HG03520 (cell line): ENCODE results near the gene PREP.
"Not testable (repeated sequence)": the region's sequence is repeated elsewhere in the genome, so short reads cannot be mapped to it uniquely, and the experiment has no call there.

Experiments used
- ATAC-seq: cut with Tn5 transposase; IDR thresholded peaks from one replicate; pipeline ENCODE4 v1.9.1; 2021; ENCODE audit warnings: mild to moderate bottlenecking, moderate library complexity; ENCODE audit not compliant: unreplicated experiment

PREP gene

GRCh38 chr6:105274678-105275077 is 128.2 kb downstream of the PREP start:
- no peak for ATAC-seq

- no peak for ATAC-seq
These were observed 129.3 kb downstream of the PREP start for GRCh38 chr6:105273589-105273988.

GRCh38 chr6:105272786-105273185 is 130.1 kb downstream of the PREP start:
- no peak for ATAC-seq

DNA sequence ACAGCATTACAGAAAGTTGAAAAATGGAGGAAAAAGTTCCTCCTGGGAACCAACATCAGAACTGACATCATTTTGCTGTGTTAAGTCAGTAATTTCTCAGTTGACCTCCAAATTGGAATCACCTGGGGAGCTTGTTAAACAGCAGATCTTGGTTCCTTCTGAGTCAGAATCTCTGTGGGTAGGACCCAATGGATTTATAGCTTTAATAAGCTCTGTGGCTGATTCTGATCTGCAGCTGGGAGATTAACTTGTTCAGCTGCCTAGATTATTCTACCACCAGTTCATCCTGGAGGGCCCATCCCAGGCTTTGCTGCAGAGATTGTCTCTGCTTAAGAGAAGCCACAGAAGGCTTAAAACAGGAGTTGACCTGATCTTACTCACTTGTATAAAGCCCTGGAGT is 132.4 kb downstream of the PREP start:
- ATAC-seq, result no peak

GRCh38 chr6:105269390-105269789 is 133.5 kb downstream of the PREP start:
- ATAC-seq, result no peak

DNA sequence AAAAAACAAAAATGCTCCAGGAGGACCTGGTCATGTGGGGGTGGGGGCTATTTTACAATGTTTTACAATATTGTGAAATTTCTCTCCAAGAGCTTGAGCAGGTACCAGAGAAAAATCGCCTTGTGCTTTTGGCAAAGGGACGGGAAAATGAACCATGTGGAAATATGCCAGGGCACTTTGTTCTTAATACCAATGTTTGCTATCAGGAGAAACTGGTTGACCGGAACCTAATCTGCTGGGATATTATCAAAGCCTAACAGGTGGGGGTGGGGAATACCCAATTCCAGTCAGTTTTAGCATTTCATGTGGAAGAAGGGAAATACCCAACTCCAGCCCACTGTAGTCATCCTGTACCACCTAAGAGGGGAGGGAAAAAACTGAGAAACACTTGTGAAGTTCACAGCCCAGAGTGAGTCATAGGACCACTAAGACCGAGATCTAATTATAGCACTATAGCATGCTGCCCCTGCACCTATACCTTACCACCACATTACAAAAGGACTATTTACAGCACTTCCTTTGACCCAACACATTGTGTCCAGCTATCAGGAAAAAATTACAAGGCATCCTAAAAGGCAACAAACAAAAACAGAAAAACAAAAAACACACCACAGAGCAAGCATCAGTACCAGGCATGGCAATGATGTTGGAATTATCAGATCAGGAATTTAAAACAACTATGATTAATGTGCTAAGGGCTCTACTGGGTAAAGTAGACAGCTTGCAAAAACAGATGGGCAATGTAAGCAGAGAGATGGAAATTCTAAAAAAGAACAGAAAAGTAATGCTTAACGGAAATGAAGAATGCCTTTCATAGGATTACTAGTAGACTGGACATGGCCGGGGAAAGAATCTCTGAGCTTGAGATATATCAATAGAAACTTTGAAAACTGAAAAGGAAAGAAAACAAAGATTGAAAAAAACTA is 138.9 kb downstream of the PREP start:
- ATAC-seq, result no peak

GRCh38 chr6:105259913-105260889 is 142.7 kb downstream of the PREP start:
- ATAC-seq, result no peak

GRCh38 chr6:105258816-105259215 is 144.1 kb downstream of the PREP start:
- ATAC-seq, result no peak

GRCh38 chr6:105257340-105257739 is 145.5 kb downstream of the PREP start:
- ATAC-seq, result no peak

GRCh38 chr6:105256619-105257018 is 146.3 kb downstream of the PREP start:
- no peak for ATAC-seq

DNA sequence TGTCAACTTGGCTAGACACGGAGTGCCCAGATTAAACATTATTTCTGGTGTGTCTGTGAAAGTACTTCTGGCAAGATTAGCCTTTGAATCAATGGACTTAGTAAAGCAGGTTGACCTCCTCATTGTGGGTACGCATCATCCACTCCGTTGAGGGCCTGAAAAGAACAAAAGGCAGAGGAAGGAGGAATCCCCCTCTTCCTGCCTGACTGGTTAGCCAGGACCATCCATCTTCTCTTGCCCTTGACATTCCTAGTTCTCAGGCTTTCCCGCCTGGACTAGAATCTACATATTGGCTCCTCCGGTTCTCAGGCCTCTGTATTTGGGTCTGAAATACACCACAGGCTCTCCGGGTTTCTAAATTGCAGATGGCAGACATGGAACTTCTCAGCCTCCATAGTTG is 149.1 kb downstream of the PREP start:
- no peak for ATAC-seq

- no peak for ATAC-seq
These were observed 151.2 kb downstream of the PREP start for GRCh38 chr6:105251689-105252088.

- no peak for ATAC-seq
These were observed 152.3 kb downstream of the PREP start for GRCh38 chr6:105250533-105250932.

GRCh38 chr6:105243487-105243886 is 159.4 kb downstream of the PREP start:
- ATAC-seq, result no peak

DNA sequence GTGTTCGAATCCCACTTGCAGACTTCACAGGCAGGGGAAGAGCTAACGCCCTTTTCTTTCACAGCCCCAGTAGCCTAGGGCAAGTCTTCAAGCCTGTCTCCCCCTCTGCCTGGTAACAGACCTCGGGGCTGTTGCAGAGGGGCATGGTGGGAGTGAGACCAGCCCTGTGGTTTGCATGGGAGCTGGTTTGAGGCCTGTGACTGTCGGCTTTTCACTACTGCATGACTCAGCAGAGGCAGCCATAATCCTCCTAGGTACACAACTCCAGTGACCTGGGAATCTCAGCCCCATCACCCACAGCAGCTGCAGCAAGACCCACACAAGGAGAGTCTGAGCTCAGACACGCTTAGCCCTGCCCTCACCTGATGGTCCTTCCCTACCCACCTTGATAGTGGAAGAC is 167.7 kb downstream of the PREP start:
- ATAC-seq, result no peak

DNA sequence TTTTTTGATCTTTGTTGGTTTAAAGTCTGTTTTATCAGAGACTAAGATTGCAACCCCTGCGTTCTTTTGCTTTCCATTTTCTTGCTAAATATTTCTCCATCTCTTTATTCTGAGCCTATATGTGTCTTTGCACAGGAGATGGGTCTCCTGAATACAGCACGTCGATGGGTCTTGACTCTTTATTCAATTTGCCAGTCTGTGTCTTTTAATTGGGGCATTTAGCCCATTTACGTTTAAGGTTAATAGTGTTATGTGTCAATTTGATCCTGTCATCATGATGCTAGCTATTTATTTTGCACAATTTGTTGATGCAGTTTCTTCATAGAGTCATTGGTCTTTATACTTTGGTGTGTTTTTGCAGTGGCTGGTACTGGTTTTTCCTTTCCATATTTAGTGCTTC is 171.1 kb downstream of the PREP start:
- ATAC-seq, result not testable (repeated sequence)
